PC-3 (cell line): ENCODE data around the gene EFHC2. TPM values are rescaled to one million over a fixed set of nuclear protein-coding genes. Genes with fewer than 3 reads are reported as not detected.

Experiments
- ATAC-seq: fragments of 200-7000 bp; cut with Tn5 transposase; 2 replicates; pipeline ENCODE4 v1.9.1; 2020; ENCODE audit warnings: mild to moderate bottlenecking, moderate library complexity
- BruUV-seq: library from RNA; stranded (reverse); fragments of 400-500 nt; replicated peaks from 2 replicates; lab custom pipeline; 2021; lab: Mats Ljungman, UMichigan
- CTCF ChIA-PET: fragments of 300-600 bp; sonication (Branson Sonifier 250); formaldehyde crosslinking; loops from one replicate; lab custom pipeline; 2022; ENCODE audit warnings: antibody characterized with exemption; lab: Charles Lee
- POLR2A ChIA-PET: fragments of 300-600 bp; sonication (Branson Sonifier 250); formaldehyde crosslinking; loops from one replicate; lab custom pipeline; 2022; ENCODE audit warnings: antibody characterized with exemption; ENCODE audit not compliant: unreplicated experiment; lab: Charles Lee
- DNase-seq: peaks from one replicate; pipeline ENCODE4 v3.0.0-alpha.2; 2015
- H2AFZ ChIP-seq: fragments of 300-600 bp; sonication (generic); 2 replicates; pipeline ENCODE4 v1.6.0; 2016; ENCODE audit warnings: antibody characterized with exemption, low read length
- H3F3A ChIP-seq: fragments of 300-600 bp; sonication (generic); one replicate; pipeline ENCODE4 v1.6.0; 2017; ENCODE audit warnings: antibody characterized with exemption, low read length, control low read depth, mild to moderate bottlenecking; ENCODE audit not compliant: unreplicated experiment
- H3K27ac ChIP-seq: fragments of 300-600 bp; sonication (generic); 2 replicates; pipeline ENCODE4 v1.5.1; 2016; ENCODE audit warnings: mild to moderate bottlenecking, low read length
- H3K27me3 ChIP-seq: fragments of 300-600 bp; sonication (generic); 2 replicates; pipeline ENCODE4 v1.6.1; 2016; ENCODE audit warnings: low read length, mixed read lengths
- H3K36me3 ChIP-seq: fragments of 300-600 bp; sonication (generic); 2 replicates; pipeline ENCODE4 v1.6.1; 2016; ENCODE audit warnings: low read depth, mixed run types, low read length, mixed read lengths
- H3K4me1 ChIP-seq: fragments of 300-600 bp; sonication (generic); 2 replicates; pipeline ENCODE4 v1.5.1; 2016; ENCODE audit warnings: low read length; ENCODE audit not compliant: insufficient read depth
- H3K4me2 ChIP-seq: fragments of 300-600 bp; sonication (generic); 2 replicates; pipeline ENCODE4 v1.6.0; 2016; ENCODE audit warnings: low read length
- H3K4me3 ChIP-seq: fragments of 300-600 bp; sonication (generic); 2 replicates; pipeline ENCODE4 v1.5.1; 2016; ENCODE audit warnings: mild to moderate bottlenecking, low read length, mixed read lengths
- H3K79me2 ChIP-seq: fragments of 300-600 bp; sonication (generic); 2 replicates; pipeline ENCODE4 v1.6.1; 2017; ENCODE audit warnings: low read length, mixed read lengths
- H3K9ac ChIP-seq: fragments of 300-600 bp; sonication (generic); 2 replicates; pipeline ENCODE4 v1.6.0; 2016; ENCODE audit warnings: mild to moderate bottlenecking, low read length
- H3K9me2 ChIP-seq: fragments of 300-600 bp; sonication (generic); replicated peaks from 2 replicates; pipeline ENCODE4 v1.6.1; 2016; ENCODE audit warnings: mixed run types, low read length, mixed read lengths
- H3K9me3 ChIP-seq: fragments of 300-600 bp; sonication (generic); 2 replicates; pipeline ENCODE4 v1.6.1; 2016; ENCODE audit warnings: low read length, mixed read lengths
- H4K20me1 ChIP-seq: fragments of 300-600 bp; sonication (generic); 2 replicates; pipeline ENCODE4 v1.6.1; 2016; ENCODE audit warnings: low read length, mixed read lengths
- CTCF ChIP-seq: fragments of 300-600 bp; sonication (generic); conservative IDR thresholded peaks from 2 replicates; pipeline ENCODE4 v1.5.1; 2017; ENCODE audit warnings: antibody characterized with exemption, low read depth, mild to moderate bottlenecking, low read length
- EZH2 ChIP-seq: fragments of 300-600 bp; sonication (generic); IDR thresholded peaks from one replicate; pipeline ENCODE4 v1.6.1; 2017; ENCODE audit warnings: antibody characterized with exemption, mild to moderate bottlenecking, low read length; ENCODE audit not compliant: unreplicated experiment
- EZH2phosphoT487 ChIP-seq: fragments of 300-600 bp; sonication (generic); IDR thresholded peaks from 2 replicates; pipeline ENCODE4 v1.6.1; 2018; ENCODE audit warnings: mild to moderate bottlenecking, antibody characterized with exemption, low read length, borderline replicate concordance
- intact Hi-C: fragments of 100-400 bp; cut with micrococcal nuclease; formaldehyde crosslinking; loops from 2 replicates; pipeline ENCODE4 v1.9.0; 2023
- total RNA-seq: library from RNA; depleted of rRNA; stranded (reverse); fragments of >200 nt; gene quantifications from 2 replicates; pipeline ENCODE4 v1.2.3, GENCODE V29; 2014

The EFHC2 gene
- total RNA-seq, 1 experiment from 2014 or later: 0.40 TPM

DNA sequence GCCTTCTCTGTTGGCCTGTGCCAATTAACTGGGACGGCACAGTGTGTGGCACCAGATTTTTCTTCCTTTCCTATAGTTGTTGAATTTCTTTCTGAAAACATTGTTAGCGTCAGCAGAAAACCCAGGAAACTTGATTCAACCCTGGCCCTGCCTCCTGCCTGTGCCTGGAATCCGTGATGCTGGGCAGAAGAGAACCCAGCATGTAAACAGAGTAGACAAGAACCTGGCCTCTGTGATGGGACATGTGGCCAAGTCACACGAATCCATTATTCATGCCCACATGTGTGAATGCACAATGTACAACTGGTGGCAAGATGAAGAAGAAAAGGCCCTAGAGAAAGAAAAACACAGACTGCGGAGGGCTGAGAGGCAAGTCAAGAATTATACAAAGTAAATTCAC lies 111.4 kb downstream of the EFHC2 start:
- Histone ChIP-seq H3K4me2 (no peak overlapping the region), H3K9me2 (no peaks in the 10 kb centered on the region), H3K4me1 (no peaks in the 10 kb centered on the region), H4K20me1 (no peaks in the 10 kb centered on the region), H2AFZ (no peak overlapping the region), H3F3A (no peaks in the 10 kb centered on the region), H3K79me2 (no peaks in the 10 kb centered on the region), H3K9me3 (no peaks in the 10 kb centered on the region), H3K4me3 (no peak overlapping the region), H3K27me3 (no peaks in the 10 kb centered on the region), H3K9ac (no peak overlapping the region), H3K36me3 (no peaks in the 10 kb centered on the region), H3K27ac (no peak overlapping the region)
- intact Hi-C loops: no loop called here
- ATAC-seq (no peak), DNase-seq (no peak)
- TF ChIP-seq EZH2 (no peak), CTCF (no peak)
- CTCF ChIA-PET: no interaction called here
- POLR2A ChIA-PET: no interaction called here
- BruUV-seq: no TSS peak

- ATAC-seq (no peak), DNase-seq (no peak)
- Histone ChIP-seq H3K9me3 (no peaks in the 10 kb centered on the region), H3K27me3 (no peaks in the 10 kb centered on the region), H3F3A (no peaks in the 10 kb centered on the region), H3K4me3 (no peak overlapping the region), H4K20me1 (no peaks in the 10 kb centered on the region), H3K9me2 (no peaks in the 10 kb centered on the region), H2AFZ (no peak overlapping the region), H3K36me3 (no peaks in the 10 kb centered on the region), H3K27ac (no peak overlapping the region), H3K79me2 (no peaks in the 10 kb centered on the region), H3K4me1 (peaks cover 5% of the 10 kb centered on the region), H3K9ac (no peak overlapping the region), H3K4me2 (no peak overlapping the region)
- ChIA-PET POLR2A (no interaction called here), CTCF (no interaction called here)
- BruUV-seq: no TSS peak
- TF ChIP-seq EZH2phosphoT487 (no peak), EZH2 (no peak), CTCF (no peak)
- intact Hi-C loops: no loop called here
These were observed 114.9 kb downstream of the EFHC2 start for GRCh38 chrX:44228621-44229020.

DNA sequence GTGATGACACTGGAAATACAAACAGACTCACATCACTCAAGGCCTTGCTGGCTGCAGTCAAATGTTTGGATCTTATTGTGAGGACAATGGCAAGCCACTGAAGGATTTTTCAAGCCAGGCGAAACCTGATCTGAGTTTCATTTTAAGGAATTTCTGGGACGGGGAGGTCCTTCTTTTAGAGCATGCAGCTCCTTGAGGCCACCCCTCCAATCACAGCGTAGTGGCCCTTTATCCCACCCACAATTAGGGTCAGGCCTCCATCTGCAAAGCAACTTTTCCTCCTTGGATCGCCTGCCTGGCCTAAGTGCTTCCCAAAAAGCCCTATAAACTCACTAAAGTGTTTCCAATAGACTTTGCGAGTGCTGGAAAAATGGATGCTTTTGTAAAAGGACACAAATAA lies 115.5 kb downstream of the EFHC2 start:
- intact Hi-C loops: no loop called here
- Histone ChIP-seq H3K27ac (no peak overlapping the region), H4K20me1 (no peaks in the 10 kb centered on the region), H3K9ac (no peak overlapping the region), H2AFZ (no peak overlapping the region), H3K4me1 (peaks cover 9% of the 10 kb centered on the region), H3K4me3 (no peak overlapping the region), H3K36me3 (no peaks in the 10 kb centered on the region), H3K27me3 (no peaks in the 10 kb centered on the region), H3K9me2 (no peaks in the 10 kb centered on the region), H3K79me2 (no peaks in the 10 kb centered on the region), H3F3A (no peaks in the 10 kb centered on the region), H3K4me2 (no peak overlapping the region), H3K9me3 (no peaks in the 10 kb centered on the region)
- ChIA-PET POLR2A (no interaction called here), CTCF (no interaction called here)
- TF ChIP-seq EZH2 (no peak), CTCF (no peak), EZH2phosphoT487 (no peak)
- ATAC-seq (no peak), DNase-seq (no peak)
- BruUV-seq: no TSS peak
